ENCODE measurements around the gene SPATA9. TPM values are rescaled to one million over a fixed set of nuclear protein-coding genes. Genes with fewer than 3 reads are reported as not detected.

Gene SPATA9
- total RNA-seq, 1 experiment from 2014 or later: not detected

GRCh38 chr5:95729115-95730010, 46.6 kb upstream of the SPATA9 start:
- no peak overlapping the region for H4K5ac ChIP-seq (ENCODE audit: insufficient read length, low read depth, low read length)
- no peaks in the 10 kb centered on the region; a peak in 1 of 7 replicates for H3K36me3 Mint-ChIP-seq (ENCODE audit: insufficient read depth in 1 of 3, low read depth in 3 of 3)
- H2AFZ ChIP-seq (ENCODE audit: low read length): no peak overlapping the region
- peaks cover 13% of the 10 kb centered on the region for H3K23me2 ChIP-seq (ENCODE audit: insufficient read length, low read depth, low read length, poor library complexity, severe bottlenecking)
- H3K4me1 Mint-ChIP-seq: peaks cover 32 to 33% of the 10 kb centered on the region in 2 experiments
- no peak overlapping the region for H2BK5ac ChIP-seq (ENCODE audit: insufficient read length, low read length)
- no peak overlapping the region for H3K23ac ChIP-seq (ENCODE audit: insufficient read length, low read depth, low read length)
- H3T11ph ChIP-seq (ENCODE audit: low read length): no peak overlapping the region
- H3K14ac ChIP-seq (ENCODE audit: insufficient read depth, low read length): no peak overlapping the region
- peak overlapping the region in 1 of 2 experiments; percentile 91; a peak in 1 of 5 replicates for H3K4me3 Mint-ChIP-seq
- H3K9me3 ChIP-seq (ENCODE audit: control insufficient read depth, low read depth, low read length): no peaks in the 10 kb centered on the region
- TF ChIP-seq CTCF (conservative IDR thresholded peaks at IDR 0.05): no peak
- H3K4me2 ChIP-seq (ENCODE audit: insufficient read depth, insufficient read length, low read length): no peak overlapping the region
- no peak overlapping the region for H2BK12ac ChIP-seq (ENCODE audit: insufficient read length, low read depth, low read length)
- H2BK20ac ChIP-seq (ENCODE audit: low read depth, low read length, poor library complexity, severe bottlenecking): no peak overlapping the region
- no peaks in the 10 kb centered on the region for H4K20me1 ChIP-seq (ENCODE audit: control insufficient read depth, insufficient read depth, insufficient read length)
- H2BK15ac ChIP-seq (ENCODE audit: low read depth, low read length): no peak overlapping the region
- H3K79me2 ChIP-seq (ENCODE audit: insufficient read depth, low read length): no peaks in the 10 kb centered on the region
- no peak overlapping the region for H4K91ac ChIP-seq (ENCODE audit: insufficient read length, low read depth, low read length)
- no peak overlapping the region for H2AK5ac ChIP-seq (ENCODE audit: insufficient read length, low read length)
- no peaks in the 10 kb centered on the region for H3K9me3 Mint-ChIP-seq
- H3K56ac ChIP-seq (ENCODE audit: insufficient read length, low read depth, low read length): no peak overlapping the region
- DNase-seq: no peak
- peaks cover 4% of the 10 kb centered on the region; the same call in 1 of the 2 replicates for H3K4me1 ChIP-seq (ENCODE audit: insufficient read depth, low read length)
- no peak overlapping the region for H3K27ac Mint-ChIP-seq
- no CpG with 5 or more reads among the region's 8 CpGs for WGBS (ENCODE audit: extremely low coverage, insufficient read length, low lambda C conversion rate)
- no peak overlapping the region for H3K18ac ChIP-seq (ENCODE audit: insufficient read length, low read depth, low read length)
- peaks cover 68% of the 10 kb centered on the region for H3K27me3 Mint-ChIP-seq (ENCODE audit: low read depth)
- H4K8ac ChIP-seq (replicated peaks; ENCODE audit: insufficient read length, low read depth, low read length): no peak overlapping the region
- H3K27me3 ChIP-seq (ENCODE audit: insufficient read depth, low read length): peaks cover 13% of the 10 kb centered on the region; the same call in 1 of the 2 replicates
- no peak overlapping the region for H3K27ac ChIP-seq (ENCODE audit: insufficient read length, low read depth, low read length)
- H3K4ac ChIP-seq (ENCODE audit: low read depth, low read length): no peak overlapping the region
- no peak overlapping the region for H3K9ac ChIP-seq (ENCODE audit: extremely low read depth, insufficient read length, low read length)
- no peaks in the 10 kb centered on the region for H3K79me1 ChIP-seq (ENCODE audit: insufficient read depth, low read depth, low read length, poor library complexity, severe bottlenecking)
- H2BK120ac ChIP-seq (ENCODE audit: low read depth, low read length, poor library complexity, severe bottlenecking): no peak overlapping the region

Data from H9 (cell line).